Measurements from ENCODE around the gene ZBTB8B.

The ZBTB8B gene

DNA sequence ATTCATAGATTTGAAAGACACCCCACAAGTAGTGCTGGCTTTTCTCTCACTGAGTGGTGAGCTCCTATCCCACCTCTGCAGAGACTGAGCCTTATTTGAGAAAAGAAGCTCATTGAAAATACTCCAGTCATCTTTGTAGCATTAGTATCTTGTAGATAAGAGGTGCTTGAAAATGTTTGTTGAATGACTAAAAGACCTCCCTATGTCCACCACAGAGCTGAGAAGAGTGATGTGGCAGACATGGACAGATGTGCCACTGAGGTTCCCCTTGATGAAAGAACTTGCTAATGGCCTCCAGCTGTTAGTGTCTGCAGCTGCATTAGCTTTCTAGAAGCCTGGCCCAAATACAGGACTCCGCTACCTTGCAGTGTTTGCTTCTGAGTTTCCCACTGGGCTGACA, 45.1 kb downstream of the ZBTB8B start:
- Histone ChIP-seq H3K4me1 (ENCODE audit: control insufficient read depth, insufficient read depth, low read length) (no peaks in the 10 kb centered on the region), H3K4me3 (ENCODE audit: low read depth, low read length) (no peak overlapping the region), H3K36me3 (ENCODE audit: control insufficient read depth in 2 of 2, insufficient read depth in 1 of 2, low read length in 2 of 2) (no peaks in the 10 kb centered on the region), H3K27ac (ENCODE audit: extremely low read depth, low read depth, low read length) (no peak overlapping the region), H3K9me3 (ENCODE audit: control insufficient read depth, insufficient read depth, low read depth, low read length) (no peaks in the 10 kb centered on the region)
- POLR2A ChIA-PET: interaction anchor here (0.7 kb wide), 1 partner anchor 589 kb away, joined by 3 read pairs; no protein-coding TSS in a partner anchor
- no peak for TF ChIP-seq ZNF16 (tag by site-specific recombination; IDR thresholded peaks at IDR 0.05; ENCODE audit: low read depth)
- TF ChIP-seq, protein P1, sequence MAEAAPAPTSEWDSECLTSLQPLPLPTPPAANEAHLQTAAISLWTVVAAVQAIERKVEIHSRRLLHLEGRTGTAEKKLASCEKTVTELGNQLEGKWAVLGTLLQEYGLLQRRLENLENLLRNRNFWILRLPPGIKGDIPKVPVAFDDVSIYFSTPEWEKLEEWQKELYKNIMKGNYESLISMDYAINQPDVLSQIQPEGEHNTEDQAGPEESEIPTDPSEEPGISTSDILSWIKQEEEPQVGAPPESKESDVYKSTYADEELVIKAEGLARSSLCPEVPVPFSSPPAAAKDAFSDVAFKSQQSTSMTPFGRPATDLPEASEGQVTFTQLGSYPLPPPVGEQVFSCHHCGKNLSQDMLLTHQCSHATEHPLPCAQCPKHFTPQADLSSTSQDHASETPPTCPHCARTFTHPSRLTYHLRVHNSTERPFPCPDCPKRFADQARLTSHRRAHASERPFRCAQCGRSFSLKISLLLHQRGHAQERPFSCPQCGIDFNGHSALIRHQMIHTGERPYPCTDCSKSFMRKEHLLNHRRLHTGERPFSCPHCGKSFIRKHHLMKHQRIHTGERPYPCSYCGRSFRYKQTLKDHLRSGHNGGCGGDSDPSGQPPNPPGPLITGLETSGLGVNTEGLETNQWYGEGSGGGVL (tag by site-specific recombination; IDR thresholded peaks at IDR 0.05): no peak
- no peak for TF ChIP-seq ZNF514 (tag by site-specific recombination; IDR thresholded peaks at IDR 0.05)
- no peak for TF ChIP-seq ZNF174 (tag by site-specific recombination; IDR thresholded peaks at IDR 0.05)
- TF ChIP-seq, protein P2, sequence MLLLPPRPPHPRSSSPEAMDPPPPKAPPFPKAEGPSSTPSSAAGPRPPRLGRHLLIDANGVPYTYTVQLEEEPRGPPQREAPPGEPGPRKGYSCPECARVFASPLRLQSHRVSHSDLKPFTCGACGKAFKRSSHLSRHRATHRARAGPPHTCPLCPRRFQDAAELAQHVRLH (tag by site-specific recombination; IDR thresholded peaks at IDR 0.05): no peak
- no peak for TF ChIP-seq ZNF239 (tag by site-specific recombination; IDR thresholded peaks at IDR 0.05)
- TF ChIP-seq ZNF292 (tag by site-specific recombination; IDR thresholded peaks at IDR 0.05; ENCODE audit: borderline replicate concordance, low read depth): no peak
- no peak for TF ChIP-seq ZFP3 (tag by site-specific recombination; IDR thresholded peaks at IDR 0.05; ENCODE audit: low read depth)
- TF ChIP-seq ZNF558 (tag by site-specific recombination; IDR thresholded peaks at IDR 0.05): no peak
- no peak for TF ChIP-seq MZF1 (tag by site-specific recombination; IDR thresholded peaks at IDR 0.05; ENCODE audit: borderline replicate concordance)
- TF ChIP-seq ZNF140 (tag by site-specific recombination; IDR thresholded peaks at IDR 0.05): no peak
- TF ChIP-seq ZNF155 (tag by site-specific recombination; IDR thresholded peaks at IDR 0.05): no peak
- CTCF ChIA-PET: interaction anchor here (0.6 to 1.1 kb wide), 3 partner anchors 10 to 268 kb away, joined by 3 read pairs; no protein-coding TSS in a partner anchor

Measured in HEK293 (cell line).